H1 (cell line): ENCODE measurements around the gene CCDC91. TPM values are rescaled to one million over a fixed set of nuclear protein-coding genes. Genes with fewer than 3 reads are reported as not detected.

Source experiments
- CTCF ChIA-PET: fragments of 300-600 bp; sonication (Branson Sonifier 250); formaldehyde crosslinking; loops from one replicate; lab custom pipeline; 2021; ENCODE audit not compliant: partially characterized antibody; lab: Charles Lee
- POLR2A ChIA-PET: fragments of 300-600 bp; sonication (Branson Sonifier 250); formaldehyde crosslinking; loops from one replicate; lab custom pipeline; 2021; ENCODE audit warnings: inconsistent platforms; ENCODE audit not compliant: partially characterized antibody; lab: Charles Lee
- DNase-seq, 2 experiments: peaks; one replicate each; pipeline versions ENCODE4 v3.0.0 to v3.0.0-alpha.2; 2010 to 2022; ENCODE audit warnings: low spot score in 2 of 2, low read depth in 1 of 2, mixed read lengths in 1 of 2
- FAIRE-seq: peaks from 2 replicates; lab custom pipeline; 2011; peaks lifted over from hg19 to GRCh38; lab: Jason Lieb, UNC
- H2AFZ ChIP-seq: 2 replicates; pipeline ENCODE4 v1.8.1; 2012; ENCODE audit warnings: low read length, inconsistent platforms
- H2AK5ac ChIP-seq: 2 replicates; pipeline ENCODE4 v1.6.1; 2013; ENCODE audit warnings: low read depth, low read length
- H2BK120ac ChIP-seq: replicated peaks from 2 replicates; pipeline ENCODE3; 2013; ENCODE audit warnings: low read depth, low read length, inconsistent platforms
- H2BK12ac ChIP-seq: 2 replicates; pipeline ENCODE4 v1.6.1; 2013; ENCODE audit warnings: low read depth, low read length
- H2BK15ac ChIP-seq: 2 replicates; pipeline ENCODE4 v1.6.1; 2013; ENCODE audit warnings: low read length
- H2BK20ac ChIP-seq: 2 replicates; pipeline ENCODE4 v1.6.1; 2013; ENCODE audit warnings: low read length
- H2BK5ac ChIP-seq: 2 replicates; pipeline ENCODE4 v1.6.1; 2013; ENCODE audit warnings: low read depth, low read length
- H3K14ac ChIP-seq: 2 replicates; pipeline ENCODE4 v1.6.1; 2013; ENCODE audit warnings: inconsistent platforms; ENCODE audit not compliant: insufficient read length
- H3K18ac ChIP-seq: 2 replicates; pipeline ENCODE4 v1.6.1; 2013; ENCODE audit warnings: low read length; ENCODE audit errors: extremely low read depth
- H3K23ac ChIP-seq: 2 replicates; pipeline ENCODE4 v1.6.1; 2013; ENCODE audit warnings: inconsistent platforms; ENCODE audit not compliant: insufficient read length
- H3K23me2 ChIP-seq: 2 replicates; pipeline ENCODE4 v1.6.1; 2013; ENCODE audit warnings: low read depth, low read length
- H3K27ac ChIP-seq: 2 replicates; pipeline ENCODE4 v1.6.1; 2011; ENCODE audit warnings: low read depth, low read length, inconsistent platforms
- H3K27me3 ChIP-seq, 4 experiments: replicated peaks in 1 of 4; 1 replicate in 1 of 4; 2 replicates in 3 of 4; pipeline versions ENCODE4 v1.6.1 to v1.8.1; 2011 to 2013; ENCODE audit warnings: low read length in 3 of 4, mild to moderate bottlenecking in 3 of 4, inconsistent platforms in 2 of 4, mixed read lengths in 2 of 4, moderate library complexity in 1 of 4; ENCODE audit not compliant: control insufficient read depth in 3 of 4, insufficient read depth in 3 of 4; ENCODE audit errors: extremely low read depth in 1 of 4
- H3K36me3 ChIP-seq, 4 experiments: 2 replicates each; pipeline versions ENCODE4 v1.6.1 to v1.8.1; 2011 to 2013; ENCODE audit warnings: mild to moderate bottlenecking in 4 of 4, low read length in 3 of 4, moderate library complexity in 2 of 4, control low read depth in 1 of 4, inconsistent platforms in 1 of 4; ENCODE audit not compliant: insufficient read depth in 4 of 4, control insufficient read depth in 2 of 4
- H3K4ac ChIP-seq: replicated peaks from 2 replicates; pipeline ENCODE3; 2013; ENCODE audit warnings: low read length, low read depth, mixed read lengths, inconsistent platforms; ENCODE audit not compliant: insufficient read length
- H3K4me1 ChIP-seq, 4 experiments: replicated peaks in 1 of 4; 1 replicate in 1 of 4; 2 replicates in 3 of 4; pipeline versions ENCODE4 v1.6.1 to v1.8.1; 2011 to 2013; ENCODE audit warnings: low read length in 3 of 4, inconsistent platforms in 2 of 4, mixed read lengths in 1 of 4; ENCODE audit not compliant: insufficient read depth in 4 of 4, control insufficient read depth in 3 of 4
- H3K4me2 ChIP-seq, 2 experiments: 2 replicates each; pipeline versions ENCODE4 v1.6.1 to v1.8.1; 2011 to 2013; ENCODE audit warnings: low read depth in 2 of 2, low read length in 2 of 2, control low read depth in 1 of 2, inconsistent platforms in 1 of 2, mild to moderate bottlenecking in 1 of 2; ENCODE audit not compliant: insufficient read depth in 1 of 2
- H3K4me3 ChIP-seq, 4 experiments: fragments of 200-600, 300-600 bp in 1 of 4; sonication (generic), shearing (Covaris generic), sonication (Bioruptor Twin) in 1 of 4; 2 replicates each; pipeline versions ENCODE4 v1.5.1 to v1.8.1; 2011 to 2016; ENCODE audit warnings: low read length in 4 of 4, low read depth in 3 of 4, control low read depth in 2 of 4, inconsistent platforms in 2 of 4, mild to moderate bottlenecking in 2 of 4, mixed read lengths in 1 of 4, moderate library complexity in 1 of 4; ENCODE audit not compliant: insufficient read depth in 2 of 4; ENCODE audit errors: extremely low read depth in 1 of 4
- H3K56ac ChIP-seq: replicated peaks from 2 replicates; pipeline ENCODE3; 2013; ENCODE audit warnings: low read depth, mild to moderate bottlenecking, mixed read lengths, low read length, inconsistent platforms; ENCODE audit not compliant: insufficient read length
- H3K79me1 ChIP-seq: 2 replicates; pipeline ENCODE4 v1.6.1; 2013; ENCODE audit warnings: low read depth, low read length, control low read depth
- H3K79me2 ChIP-seq, 2 experiments: 2 replicates each; pipeline versions ENCODE4 v1.6.1 to v1.8.1; 2012 to 2013; ENCODE audit warnings: low read length in 2 of 2, mild to moderate bottlenecking in 2 of 2, inconsistent platforms in 1 of 2; ENCODE audit not compliant: insufficient read depth in 2 of 2, control insufficient read depth in 1 of 2
- H3K9ac ChIP-seq, 4 experiments: replicated peaks in 1 of 4; 1 replicate in 1 of 4; 2 replicates in 3 of 4; pipeline versions ENCODE4 v1.6.1 to v1.8.1; 2011 to 2013; ENCODE audit warnings: low read depth in 3 of 4, low read length in 3 of 4, control low read depth in 2 of 4, mild to moderate bottlenecking in 2 of 4, moderate library complexity in 2 of 4, inconsistent platforms in 1 of 4; ENCODE audit errors: extremely low read depth in 1 of 4
- H3K9me3 ChIP-seq, 2 experiments: 2 replicates each; pipeline versions ENCODE4 v1.6.1 to v1.8.1; 2012 to 2013; ENCODE audit warnings: mild to moderate bottlenecking in 2 of 2, moderate library complexity in 2 of 2, control low read depth in 1 of 2, inconsistent platforms in 1 of 2, low read depth in 1 of 2, low read length in 1 of 2, mixed read lengths in 1 of 2; ENCODE audit not compliant: insufficient read depth in 2 of 2
- H4K20me1 ChIP-seq, 2 experiments: replicated peaks in 1 of 2; 2 replicates each; pipeline versions ENCODE3 to v1.8.1; 2011 to 2013; ENCODE audit warnings: inconsistent platforms in 2 of 2, low read length in 2 of 2, mild to moderate bottlenecking in 1 of 2; ENCODE audit not compliant: insufficient read depth in 2 of 2, control insufficient read depth in 1 of 2
- H4K5ac ChIP-seq: 2 replicates; pipeline ENCODE4 v1.6.1; 2013; ENCODE audit warnings: low read length, low read depth, mixed read lengths, inconsistent platforms; ENCODE audit not compliant: insufficient read length
- H4K8ac ChIP-seq: 2 replicates; pipeline ENCODE4 v1.8.0; 2013; ENCODE audit warnings: mild to moderate bottlenecking, moderate library complexity, low read length, inconsistent platforms; ENCODE audit not compliant: insufficient read depth; ENCODE audit errors: extremely low read depth
- H4K91ac ChIP-seq: replicated peaks from 2 replicates; pipeline ENCODE3; 2013; ENCODE audit warnings: low read length, mixed read lengths, inconsistent platforms; ENCODE audit not compliant: insufficient read length
- ASH2L ChIP-seq: fragments of 200-600, 300-600 bp; sonication (generic); IDR thresholded peaks from one replicate; pipeline ENCODE4 v1.7.1; 2017; ENCODE audit warnings: low read length
- CHD1 ChIP-seq: IDR thresholded peaks from 2 replicates; pipeline ENCODE4 v1.6.1; 2012; ENCODE audit warnings: low read depth, low read length, improper control_type of control experiment
- EGR1 ChIP-seq: IDR thresholded peaks from 2 replicates; pipeline ENCODE4 v1.6.1; 2011; ENCODE audit warnings: low read depth, low read length, borderline replicate concordance
- FOSL1 ChIP-seq: IDR thresholded peaks from 2 replicates; pipeline ENCODE4 v1.6.1; 2011; ENCODE audit warnings: mild to moderate bottlenecking, low read depth, low read length, moderate library complexity; ENCODE audit not compliant: insufficient read depth
- HDAC2 ChIP-seq, 2 experiments: fragments of 300-600 bp in 1 of 2; sonication (generic) in 1 of 2; IDR thresholded peaks; 2 replicates each; pipeline ENCODE4 v1.6.1; 2011 to 2012; ENCODE audit warnings: low read depth in 2 of 2, low read length in 2 of 2, mild to moderate bottlenecking in 2 of 2, moderate library complexity in 2 of 2, borderline replicate concordance in 1 of 2, inconsistent platforms in 1 of 2
- HDAC6 ChIP-seq: IDR thresholded peaks from one replicate; pipeline ENCODE4 v1.7.1; 2012; ENCODE audit warnings: low read depth, mild to moderate bottlenecking, inconsistent platforms, low read length, moderate library complexity
- MAFK ChIP-seq: IDR thresholded peaks from 2 replicates; pipeline ENCODE4 v1.6.1; 2012; ENCODE audit warnings: low read depth, mild to moderate bottlenecking, improper control_type of control experiment, low read length
- SIRT6 ChIP-seq: IDR thresholded peaks from one replicate; pipeline ENCODE4 v1.7.1; 2012; ENCODE audit warnings: low read length, inconsistent platforms
- SP2 ChIP-seq: IDR thresholded peaks from 2 replicates; pipeline ENCODE4 v1.6.1; 2012; ENCODE audit warnings: mild to moderate bottlenecking, low read length, inconsistent platforms
- SRF ChIP-seq: IDR thresholded peaks from 2 replicates; pipeline ENCODE4 v1.6.1; 2011; ENCODE audit warnings: mild to moderate bottlenecking, low read depth, low read length, moderate library complexity
- YY1 ChIP-seq: IDR thresholded peaks from 2 replicates; pipeline ENCODE4 v1.6.1; 2011; ENCODE audit warnings: low read depth, mild to moderate bottlenecking, low read length
- WGBS, 2 experiments: shearing (Covaris generic) in 1 of 2; methylation state at CpG; one replicate each; pipeline versions ENCODE4 v1.1.6 to v1.1.7; 2013 to 2015; ENCODE audit warnings: low lambda C conversion rate in 2 of 2, mixed read lengths in 2 of 2, inconsistent platforms in 1 of 2, low coverage in 1 of 2, missing lambda C conversion rate in 1 of 2; ENCODE audit not compliant: insufficient replicate concordance in 2 of 2, insufficient coverage in 1 of 2, insufficient read length in 1 of 2; ENCODE audit errors: extremely low coverage in 1 of 2, missing lambda C conversion rate in 1 of 2; 5-methylcytosine and 5-hydroxymethylcytosine counted together
- polyA plus RNA-seq, 7 experiments: library from polyadenylated mRNA; depleted of rRNA in 3 of 7; stranded (reverse) in 5 of 7; unstranded in 2 of 7; fragments of >200 nt in 5 of 7; fragments of 200-250 nt in 2 of 7; gene quantifications; 1 replicate in 5 of 7; 2 replicates in 1 of 7; 4 replicates in 1 of 7; pipeline versions ENCODE4 v1.2.1 to v1.2.3, GENCODE V29; 2011 to 2013; ENCODE audit warnings: missing spikeins in 2 of 7, mixed read lengths in 2 of 7
- total RNA-seq: library from RNA; stranded (reverse); fragmentation: NEBNext Ultra II Directional; extraction: Animal tissue kit (Norgen Biotek cat#: 25700); gene quantifications from 2 replicates; pipeline ENCODE4 v1.2.1, GENCODE V29; 2021

CCDC91 gene
- total and polyA plus RNA-seq, 2 of the 8 experiments (the other 6 are each of a cell fraction or from before 2014, with no cell fraction given) = 8.6 to 23.1 TPM

GRCh38 chr12:28543021-28543890 is 353.0 kb downstream of the CCDC91 start:
- no peak for FAIRE-seq
- CTCF ChIA-PET = no interaction called here
- no peak for TF ChIP-seq YY1
- TF ChIP-seq HDAC6 = no peak
- no peak for TF ChIP-seq CHD1
- TF ChIP-seq SRF = no peak
- TF ChIP-seq SIRT6 = no peak
- TF ChIP-seq MAFK = no peak
- no peak for TF ChIP-seq EGR1
- TF ChIP-seq SP2 = no peak
- TF ChIP-seq HDAC2 (IDR thresholded peaks at IDR 0.05; ENCODE audit: borderline replicate concordance in 1 of 2, low read depth in 2 of 2, low read length in 2 of 2) = no peak
- no peak for TF ChIP-seq ASH2L
- TF ChIP-seq FOSL1 = no peak

More at GRCh38 chr12:28543021-28543890, 353.0 kb downstream of the CCDC91 start:
- Histone ChIP-seq H3K56ac (no peak overlapping the region), H3K4me2 (no peak overlapping the region), H2BK12ac (no peak overlapping the region), H4K8ac (no peak overlapping the region), H4K20me1 (no peaks in the 10 kb centered on the region), H3K4me1 (peaks cover 0 to 2% (median 0%) of the 10 kb centered on the region in 4 experiments; a peak in 1 of 7 replicates), H3K14ac (no peak overlapping the region), H3K9me3 (no peaks in the 10 kb centered on the region), H2AK5ac (no peak overlapping the region), H4K91ac (no peak overlapping the region), H2BK15ac (no peak overlapping the region), H2BK5ac (no peak overlapping the region), H2AFZ (no peak overlapping the region), H4K5ac (no peak overlapping the region), H3K23me2 (no peaks in the 10 kb centered on the region), H2BK20ac (no peak overlapping the region), H3K79me1 (no peaks in the 10 kb centered on the region), H3K27me3 (no peaks in the 10 kb centered on the region), H3K18ac (no peak overlapping the region), H3K4ac (no peak overlapping the region), H3K27ac (no peak overlapping the region), H3K4me3 (no peak overlapping the region), H3K23ac (no peak overlapping the region), H2BK120ac (no peak overlapping the region), H3K9ac (no peak overlapping the region), H3K79me2 (no peaks in the 10 kb centered on the region), H3K36me3 (no peaks in the 10 kb centered on the region)
- no peak for DNase-seq
- POLR2A ChIA-PET = interaction anchor here (1.0 kb wide), 1 partner anchor 9 kb away, joined by 3 read pairs; no protein-coding TSS in a partner anchor
- WGBS, 2 experiments = 91% methylated on average over 10 of the region's 10 CpGs; no CpG with 5 or more reads in 1 of the 2 experiments
